HEK293 (cell line): Measurements from ENCODE around the gene ERAS.
"Not testable (repeated sequence)": the region's sequence is repeated elsewhere in the genome, so short reads cannot be mapped to it uniquely, and the experiment has no call there.

ENCODE experiments used
- CTCF ChIA-PET: fragments of 350-600 bp; formaldehyde crosslinking; extraction: SDS; loops from one replicate; lab custom pipeline; 2021; ENCODE audit warnings: antibody characterized with exemption; lab: Yijun Ruan, JAX
- POLR2A ChIA-PET: fragments of 300-600 bp; formaldehyde crosslinking; extraction: SDS; loops from one replicate; lab custom pipeline; 2020; ENCODE audit warnings: antibody characterized with exemption, inconsistent platforms; lab: Yijun Ruan, JAX
- H3K27ac ChIP-seq: fragments of 200-500 bp; sonication (Bioruptor generic); 2 replicates; pipeline ENCODE4 v1.5.1; 2014; ENCODE audit warnings: low read depth, low read length, control low read depth, inconsistent platforms; ENCODE audit errors: extremely low read depth
- H3K36me3 ChIP-seq, 2 experiments: fragments of 200-500 bp in 1 of 2; sonication (Bioruptor generic) in 1 of 2; 1 replicate in 1 of 2; 2 replicates in 1 of 2; pipeline ENCODE4 v1.5.1; 2014 to 2017; ENCODE audit warnings: inconsistent platforms in 2 of 2, low read length in 2 of 2; ENCODE audit not compliant: control insufficient read depth in 2 of 2, insufficient read depth in 1 of 2
- H3K4me1 ChIP-seq: fragments of 200-500 bp; sonication (Bioruptor generic); 2 replicates; pipeline ENCODE4 v1.5.1; 2014; ENCODE audit warnings: mild to moderate bottlenecking, low read length, inconsistent platforms; ENCODE audit not compliant: control insufficient read depth, insufficient read depth
- H3K4me3 ChIP-seq: 2 replicates; pipeline ENCODE4 v1.5.1; 2011; ENCODE audit warnings: low read depth, mild to moderate bottlenecking, control low read depth, low read length, moderate library complexity
- H3K9me3 ChIP-seq: fragments of 200-500 bp; sonication (Bioruptor generic); 2 replicates; pipeline ENCODE4 v1.5.1; 2014; ENCODE audit warnings: low read depth, low read length, inconsistent platforms; ENCODE audit not compliant: control insufficient read depth, insufficient read depth
- GLIS1 ChIP-seq: fragments of 450-650 bp; formaldehyde crosslinking; IDR thresholded peaks from 2 replicates; pipeline ENCODE4 v1.5.1; 2016; ENCODE audit warnings: missing biosample characterization, missing genetic modification characterization
- KLF10 ChIP-seq: fragments of 450-650 bp; IDR thresholded peaks from 2 replicates; pipeline ENCODE4 v1.5.1; 2018; ENCODE audit warnings: missing biosample characterization, mild to moderate bottlenecking, missing genetic modification characterization
- ZBTB17 ChIP-seq: fragments of 450-650 bp; formaldehyde crosslinking; IDR thresholded peaks from 2 replicates; pipeline ENCODE4 v1.5.1; 2016; ENCODE audit warnings: missing biosample characterization, missing genetic modification characterization
- ZNF184 ChIP-seq: fragments of 450-650 bp; IDR thresholded peaks from 2 replicates; pipeline ENCODE4 v1.5.1; 2018; ENCODE audit warnings: missing biosample characterization, mild to moderate bottlenecking, missing genetic modification characterization
- ZNF19 ChIP-seq: fragments of 450-650 bp; formaldehyde crosslinking; IDR thresholded peaks from 2 replicates; pipeline ENCODE4; 2016; ENCODE audit warnings: missing biosample characterization, missing genetic modification characterization, low read depth
- ZNF280C ChIP-seq: fragments of 450-650 bp; formaldehyde crosslinking; IDR thresholded peaks from 2 replicates; pipeline ENCODE4 v1.5.1; 2016; ENCODE audit warnings: missing biosample characterization, missing genetic modification characterization
- ZNF433 ChIP-seq: fragments of 450-650 bp; formaldehyde crosslinking; IDR thresholded peaks from 2 replicates; pipeline ENCODE4 v1.5.1; 2016; ENCODE audit warnings: missing biosample characterization, missing genetic modification characterization, low read depth
- ZNF600 ChIP-seq: fragments of 450-650 bp; formaldehyde crosslinking; IDR thresholded peaks from 2 replicates; pipeline ENCODE4 v1.5.1; 2016; ENCODE audit warnings: missing biosample characterization, missing genetic modification characterization
- TF ChIP-seq, protein P1 (sequence below): fragments of 450-650 bp; formaldehyde crosslinking; IDR thresholded peaks from 2 replicates; pipeline ENCODE4 v1.5.1; 2017; ENCODE audit warnings: missing biosample characterization, missing genetic modification characterization
- TF ChIP-seq, protein P2 (sequence below): fragments of 450-650 bp; formaldehyde crosslinking; IDR thresholded peaks from 2 replicates; pipeline ENCODE4 v1.5.1; 2016; ENCODE audit warnings: missing biosample characterization, missing genetic modification characterization
- TF ChIP-seq, protein P3 (sequence below): fragments of 450-650 bp; formaldehyde crosslinking; IDR thresholded peaks from 2 replicates; pipeline ENCODE4; 2016; ENCODE audit warnings: missing biosample characterization, missing genetic modification characterization
- TF ChIP-seq, protein P4 (sequence below): fragments of 450-650 bp; IDR thresholded peaks from 2 replicates; pipeline ENCODE4 v1.5.1; 2018; ENCODE audit warnings: missing biosample characterization, missing genetic modification characterization

ERAS gene

DNA sequence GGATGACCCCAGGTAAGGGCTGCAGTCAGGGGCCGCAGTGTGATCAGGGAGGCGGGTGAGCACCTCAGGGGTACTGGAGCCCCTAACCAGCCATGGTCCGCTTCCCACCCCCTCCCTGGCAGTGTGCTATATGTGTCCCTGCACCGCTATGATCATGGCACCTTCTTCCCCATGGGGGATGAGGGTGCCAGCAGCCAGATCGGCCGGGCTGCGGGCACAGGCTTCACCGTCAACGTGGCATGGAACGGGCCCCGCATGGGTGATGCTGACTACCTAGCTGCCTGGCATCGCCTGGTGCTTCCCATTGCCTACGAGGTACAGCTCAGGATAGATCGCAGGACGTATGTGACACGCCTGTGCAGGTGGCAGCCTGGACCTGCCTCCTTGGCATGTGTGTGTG, 8.2 kb upstream of the ERAS start:
- H3K9me3 ChIP-seq, result no peaks in the 10 kb centered on the region
- peaks cover 0 to 66% of the 10 kb centered on the region in 2 experiments; a peak in 1 of 3 replicates for H3K36me3 ChIP-seq
- POLR2A ChIA-PET, result no interaction called here
- no peak overlapping the region for H3K4me3 ChIP-seq
- H3K27ac ChIP-seq, result no peak overlapping the region
- CTCF ChIA-PET, result no interaction called here
- TF ChIP-seq ZNF280C (tag by site-specific recombination) (no peak), ZNF433 (tag by site-specific recombination) (no peak), ZNF184 (tag by site-specific recombination) (no peak)
- TF ChIP-seq, protein P1, sequence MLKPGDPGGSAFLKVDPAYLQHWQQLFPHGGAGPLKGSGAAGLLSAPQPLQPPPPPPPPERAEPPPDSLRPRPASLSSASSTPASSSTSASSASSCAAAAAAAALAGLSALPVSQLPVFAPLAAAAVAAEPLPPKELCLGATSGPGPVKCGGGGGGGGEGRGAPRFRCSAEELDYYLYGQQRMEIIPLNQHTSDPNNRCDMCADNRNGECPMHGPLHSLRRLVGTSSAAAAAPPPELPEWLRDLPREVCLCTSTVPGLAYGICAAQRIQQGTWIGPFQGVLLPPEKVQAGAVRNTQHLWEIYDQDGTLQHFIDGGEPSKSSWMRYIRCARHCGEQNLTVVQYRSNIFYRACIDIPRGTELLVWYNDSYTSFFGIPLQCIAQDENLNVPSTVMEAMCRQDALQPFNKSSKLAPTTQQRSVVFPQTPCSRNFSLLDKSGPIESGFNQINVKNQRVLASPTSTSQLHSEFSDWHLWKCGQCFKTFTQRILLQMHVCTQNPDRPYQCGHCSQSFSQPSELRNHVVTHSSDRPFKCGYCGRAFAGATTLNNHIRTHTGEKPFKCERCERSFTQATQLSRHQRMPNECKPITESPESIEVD (tag by site-specific recombination), result no peak
- no peaks in the 10 kb centered on the region for H3K4me1 ChIP-seq

DNA sequence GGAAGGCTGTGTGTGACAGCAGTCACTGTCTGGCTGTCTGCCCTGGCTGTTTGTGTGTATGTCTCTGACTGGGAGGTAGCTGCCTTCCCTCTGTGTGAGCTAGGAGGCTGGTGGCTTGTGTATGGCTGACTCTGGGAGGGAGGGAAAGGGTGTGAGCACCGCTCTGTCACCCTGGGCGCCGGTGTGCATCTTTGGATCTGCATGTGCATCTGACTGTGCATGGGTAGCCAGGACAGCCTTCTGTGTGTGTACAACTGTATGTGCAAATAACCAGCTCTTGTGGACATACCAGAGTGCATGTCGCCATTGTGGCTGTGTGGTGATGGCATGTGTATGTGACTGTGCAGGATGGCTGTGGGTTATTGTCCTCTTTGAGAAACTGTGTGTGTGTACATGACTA, 7.4 kb upstream of the ERAS start:
- H3K27ac ChIP-seq, result no peak overlapping the region
- ChIA-PET CTCF (no interaction called here), POLR2A (no interaction called here)
- H3K9me3 ChIP-seq, result no peaks in the 10 kb centered on the region
- peaks cover 0 to 72% of the 10 kb centered on the region in 2 experiments; a peak in 1 of 3 replicates for H3K36me3 ChIP-seq
- no peak overlapping the region for H3K4me3 ChIP-seq
- H3K4me1 ChIP-seq, result no peaks in the 10 kb centered on the region
- TF ChIP-seq ZNF600 (tag by site-specific recombination) (0 out of 2 replicates have a peak, but pooled peaks have one; percentile 22), ZBTB17 (tag by site-specific recombination) (no peak)
- TF ChIP-seq, all 188 proteins: peak for 1

GRCh38 chrX:48819394-48819793, 6.9 kb upstream of the ERAS start:
- CTCF ChIA-PET, H3K9me3 ChIP-seq, H3K4me3 ChIP-seq, H3K27ac ChIP-seq, POLR2A ChIA-PET, H3K4me1 ChIP-seq: not testable (repeated sequence)
- H3K36me3 ChIP-seq, result peaks cover 0 to 72% of the 10 kb centered on the region in 2 experiments; a peak in 1 of 3 replicates

DNA sequence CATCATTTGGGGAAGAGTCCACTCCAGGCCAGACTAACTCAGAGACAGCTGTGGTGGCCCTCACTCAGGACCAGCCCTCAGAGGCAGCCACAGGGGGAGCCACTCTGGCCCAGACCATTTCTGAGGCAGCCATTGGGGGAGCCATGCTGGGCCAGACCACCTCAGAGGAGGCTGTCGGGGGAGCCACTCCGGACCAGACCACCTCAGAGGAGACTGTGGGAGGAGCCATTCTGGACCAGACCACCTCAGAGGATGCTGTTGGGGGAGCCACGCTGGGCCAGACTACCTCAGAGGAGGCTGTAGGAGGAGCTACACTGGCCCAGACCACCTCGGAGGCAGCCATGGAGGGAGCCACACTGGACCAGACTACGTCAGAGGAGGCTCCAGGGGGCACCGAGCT, 3.3 kb upstream of the ERAS start:
- Histone ChIP-seq H3K36me3 (peaks cover 0 to 66% of the 10 kb centered on the region in 2 experiments; a peak in 1 of 3 replicates), H3K4me3 (no peak overlapping the region), H3K4me1 (no peaks in the 10 kb centered on the region), H3K9me3 (no peaks in the 10 kb centered on the region), H3K27ac (no peak overlapping the region)
- peak; percentile 32 for TF ChIP-seq GLIS1 (tag by site-specific recombination)
- TF ChIP-seq KLF10, result no peak
- TF ChIP-seq, protein P2, sequence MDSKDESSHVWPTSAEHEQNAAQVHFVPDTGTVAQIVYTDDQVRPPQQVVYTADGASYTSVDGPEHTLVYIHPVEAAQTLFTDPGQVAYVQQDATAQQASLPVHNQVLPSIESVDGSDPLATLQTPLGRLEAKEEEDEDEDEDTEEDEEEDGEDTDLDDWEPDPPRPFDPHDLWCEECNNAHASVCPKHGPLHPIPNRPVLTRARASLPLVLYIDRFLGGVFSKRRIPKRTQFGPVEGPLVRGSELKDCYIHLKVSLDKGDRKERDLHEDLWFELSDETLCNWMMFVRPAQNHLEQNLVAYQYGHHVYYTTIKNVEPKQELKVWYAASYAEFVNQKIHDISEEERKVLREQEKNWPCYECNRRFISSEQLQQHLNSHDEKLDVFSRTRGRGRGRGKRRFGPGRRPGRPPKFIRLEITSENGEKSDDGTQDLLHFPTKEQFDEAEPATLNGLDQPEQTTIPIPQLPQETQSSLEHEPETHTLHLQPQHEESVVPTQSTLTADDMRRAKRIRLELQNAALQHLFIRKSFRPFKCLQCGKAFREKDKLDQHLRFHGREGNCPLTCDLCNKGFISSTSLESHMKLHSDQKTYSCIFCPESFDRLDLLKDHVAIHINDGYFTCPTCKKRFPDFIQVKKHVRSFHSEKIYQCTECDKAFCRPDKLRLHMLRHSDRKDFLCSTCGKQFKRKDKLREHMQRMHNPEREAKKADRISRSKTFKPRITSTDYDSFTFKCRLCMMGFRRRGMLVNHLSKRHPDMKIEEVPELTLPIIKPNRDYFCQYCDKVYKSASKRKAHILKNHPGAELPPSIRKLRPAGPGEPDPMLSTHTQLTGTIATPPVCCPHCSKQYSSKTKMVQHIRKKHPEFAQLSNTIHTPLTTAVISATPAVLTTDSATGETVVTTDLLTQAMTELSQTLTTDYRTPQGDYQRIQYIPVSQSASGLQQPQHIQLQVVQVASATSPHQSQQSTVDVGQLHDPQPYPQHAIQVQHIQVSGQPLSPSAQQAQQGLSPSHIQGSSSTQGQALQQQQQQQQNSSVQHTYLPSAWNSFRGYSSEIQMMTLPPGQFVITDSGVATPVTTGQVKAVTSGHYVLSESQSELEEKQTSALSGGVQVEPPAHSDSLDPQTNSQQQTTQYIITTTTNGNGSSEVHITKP (tag by site-specific recombination), result peak; percentile 98
- TF ChIP-seq, protein P3, sequence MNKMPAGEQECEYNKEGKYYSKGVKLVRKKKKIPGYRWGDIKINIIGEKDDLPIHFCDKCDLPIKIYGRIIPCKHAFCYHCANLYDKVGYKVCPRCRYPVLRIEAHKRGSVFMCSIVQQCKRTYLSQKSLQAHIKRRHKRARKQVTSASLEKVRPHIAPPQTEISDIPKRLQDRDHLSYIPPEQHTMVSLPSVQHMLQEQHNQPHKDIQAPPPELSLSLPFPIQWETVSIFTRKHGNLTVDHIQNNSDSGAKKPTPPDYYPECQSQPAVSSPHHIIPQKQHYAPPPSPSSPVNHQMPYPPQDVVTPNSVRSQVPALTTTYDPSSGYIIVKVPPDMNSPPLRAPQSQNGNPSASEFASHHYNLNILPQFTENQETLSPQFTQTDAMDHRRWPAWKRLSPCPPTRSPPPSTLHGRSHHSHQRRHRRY (tag by site-specific recombination), result no peak
- TF ChIP-seq, protein P4, sequence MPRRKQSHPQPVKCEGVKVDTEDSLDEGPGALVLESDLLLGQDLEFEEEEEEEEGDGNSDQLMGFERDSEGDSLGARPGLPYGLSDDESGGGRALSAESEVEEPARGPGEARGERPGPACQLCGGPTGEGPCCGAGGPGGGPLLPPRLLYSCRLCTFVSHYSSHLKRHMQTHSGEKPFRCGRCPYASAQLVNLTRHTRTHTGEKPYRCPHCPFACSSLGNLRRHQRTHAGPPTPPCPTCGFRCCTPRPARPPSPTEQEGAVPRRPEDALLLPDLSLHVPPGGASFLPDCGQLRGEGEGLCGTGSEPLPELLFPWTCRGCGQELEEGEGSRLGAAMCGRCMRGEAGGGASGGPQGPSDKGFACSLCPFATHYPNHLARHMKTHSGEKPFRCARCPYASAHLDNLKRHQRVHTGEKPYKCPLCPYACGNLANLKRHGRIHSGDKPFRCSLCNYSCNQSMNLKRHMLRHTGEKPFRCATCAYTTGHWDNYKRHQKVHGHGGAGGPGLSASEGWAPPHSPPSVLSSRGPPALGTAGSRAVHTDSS, result no peak
- TF ChIP-seq ZNF19 (tag by site-specific recombination), result no peak
- ChIA-PET POLR2A (no interaction called here), CTCF (interaction anchor here (1.4 kb wide), 1 partner anchor 11 kb away, joined by 5 read pairs; no protein-coding TSS in a partner anchor)
